NCI-H2029 treated with DMSO at 0.1 percent for 48 hours (cell line): ENCODE data around the gene CEBPE.

ENCODE experiments used
- DNase-seq: peaks from one replicate; lab custom pipeline; 2025; lab: John Stamatoyannopoulos, UW

The CEBPE gene

DNA sequence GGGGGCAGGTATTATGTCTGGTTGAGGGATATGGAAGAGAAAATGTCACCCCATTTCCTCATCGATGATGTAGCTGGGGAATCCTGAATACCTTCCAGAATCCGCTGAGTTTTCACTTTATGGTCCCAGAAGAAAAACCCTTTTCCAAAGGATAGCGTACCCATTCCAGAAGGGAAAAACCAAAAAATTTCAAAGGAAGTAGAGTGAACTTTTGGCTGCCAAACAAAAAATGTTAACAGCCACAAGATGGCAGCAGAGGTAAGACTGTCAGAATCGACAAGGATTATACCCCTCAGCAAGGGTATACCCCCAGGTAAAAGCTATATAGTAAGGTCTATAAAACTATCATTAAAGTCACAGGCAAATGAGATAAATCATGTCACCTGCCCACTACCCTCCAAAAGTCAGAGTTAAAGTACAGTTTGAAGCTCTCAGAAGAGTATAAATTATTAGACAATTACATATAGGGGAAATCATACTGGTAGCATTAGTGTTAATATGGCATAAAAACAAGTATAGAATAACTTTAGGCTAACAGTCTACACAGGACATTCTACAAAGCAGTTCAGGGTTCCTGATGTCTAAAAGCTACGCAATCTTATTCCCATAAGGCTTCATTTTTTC lies 42.2 kb downstream of the CEBPE start:
- DNase-seq: no peak

DNA sequence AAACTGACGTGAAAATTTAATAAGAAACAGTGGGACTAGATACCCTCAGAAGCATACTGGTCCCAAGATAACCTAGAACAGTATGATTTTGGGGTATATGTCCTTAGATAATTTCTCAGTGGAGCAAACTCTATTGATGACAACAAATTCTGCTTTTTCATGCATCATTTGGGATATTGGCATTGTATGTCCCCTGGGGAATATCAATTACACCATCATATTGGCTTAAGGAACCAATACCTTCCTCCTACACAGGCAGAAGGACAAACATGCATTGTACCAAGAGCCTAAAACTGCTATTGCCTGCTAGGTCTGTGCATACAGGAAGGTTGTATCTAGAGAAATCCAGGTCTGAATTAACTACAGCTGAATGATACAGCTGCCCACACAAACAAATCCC lies 44.1 kb downstream of the CEBPE start:
- DNase-seq: no peak

DNA sequence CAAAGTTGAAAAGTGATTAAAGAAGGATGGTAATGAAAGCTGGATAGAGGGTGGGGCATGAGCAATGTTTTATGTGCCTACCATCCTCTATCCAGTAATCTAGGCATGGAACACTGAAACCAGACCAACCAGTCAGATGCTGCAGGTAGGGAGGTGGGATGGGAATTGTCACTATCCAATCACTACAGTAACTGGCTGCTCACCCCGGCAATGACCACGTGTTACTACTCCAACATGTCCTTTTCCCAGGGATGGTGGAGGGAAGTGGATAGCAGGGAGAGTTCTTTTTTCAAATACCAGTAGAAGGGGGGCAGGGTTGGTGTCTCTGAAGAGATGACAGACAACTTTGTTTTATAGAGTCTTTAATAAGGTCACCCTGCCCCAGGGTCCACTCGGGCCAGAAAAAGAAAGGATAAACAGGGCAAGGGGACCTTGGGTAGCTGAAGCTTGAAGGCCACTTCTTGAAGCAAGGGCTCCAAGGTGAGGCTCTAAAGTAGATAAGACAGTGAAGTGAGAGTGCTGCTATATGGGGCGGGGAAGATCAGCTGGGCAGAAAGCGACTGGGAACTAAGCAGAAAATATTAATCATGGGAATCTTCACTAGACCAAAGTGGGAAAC lies 47.0 kb downstream of the CEBPE start:
- no peak for DNase-seq

DNA sequence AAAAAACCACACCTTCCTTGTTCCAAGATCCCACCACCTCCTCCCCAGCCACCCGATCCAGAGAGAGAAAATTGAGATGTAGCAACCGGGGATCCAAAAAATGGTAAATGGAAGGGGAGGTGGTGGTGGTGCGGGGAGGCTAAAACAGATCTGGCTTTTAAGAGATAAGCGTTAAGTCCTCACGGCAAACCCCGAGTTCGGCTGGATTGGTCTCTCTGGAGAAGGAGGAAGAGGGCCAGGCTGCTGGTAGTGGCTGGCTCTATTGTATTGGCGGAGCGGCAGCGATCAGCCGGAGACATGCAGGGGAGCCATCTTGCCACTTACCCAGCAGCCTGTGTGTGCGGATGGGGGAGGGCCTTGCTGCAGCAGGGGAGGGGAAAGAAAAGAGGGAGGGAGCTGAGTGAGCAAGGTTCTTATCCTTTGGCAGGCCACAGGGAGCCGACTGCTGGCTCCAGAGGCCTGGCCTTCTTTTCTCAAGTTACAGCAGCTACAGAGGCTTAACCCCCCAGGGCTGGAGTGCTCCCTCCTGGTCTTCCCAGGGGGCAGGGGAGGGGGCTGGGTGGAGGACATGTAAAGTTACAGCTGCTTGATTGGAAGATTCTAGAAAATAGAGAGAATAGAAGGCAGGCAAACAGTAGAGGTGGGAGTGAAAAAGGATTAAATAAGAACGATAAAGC lies 47.7 kb downstream of the CEBPE start:
- no peak for DNase-seq

DNA sequence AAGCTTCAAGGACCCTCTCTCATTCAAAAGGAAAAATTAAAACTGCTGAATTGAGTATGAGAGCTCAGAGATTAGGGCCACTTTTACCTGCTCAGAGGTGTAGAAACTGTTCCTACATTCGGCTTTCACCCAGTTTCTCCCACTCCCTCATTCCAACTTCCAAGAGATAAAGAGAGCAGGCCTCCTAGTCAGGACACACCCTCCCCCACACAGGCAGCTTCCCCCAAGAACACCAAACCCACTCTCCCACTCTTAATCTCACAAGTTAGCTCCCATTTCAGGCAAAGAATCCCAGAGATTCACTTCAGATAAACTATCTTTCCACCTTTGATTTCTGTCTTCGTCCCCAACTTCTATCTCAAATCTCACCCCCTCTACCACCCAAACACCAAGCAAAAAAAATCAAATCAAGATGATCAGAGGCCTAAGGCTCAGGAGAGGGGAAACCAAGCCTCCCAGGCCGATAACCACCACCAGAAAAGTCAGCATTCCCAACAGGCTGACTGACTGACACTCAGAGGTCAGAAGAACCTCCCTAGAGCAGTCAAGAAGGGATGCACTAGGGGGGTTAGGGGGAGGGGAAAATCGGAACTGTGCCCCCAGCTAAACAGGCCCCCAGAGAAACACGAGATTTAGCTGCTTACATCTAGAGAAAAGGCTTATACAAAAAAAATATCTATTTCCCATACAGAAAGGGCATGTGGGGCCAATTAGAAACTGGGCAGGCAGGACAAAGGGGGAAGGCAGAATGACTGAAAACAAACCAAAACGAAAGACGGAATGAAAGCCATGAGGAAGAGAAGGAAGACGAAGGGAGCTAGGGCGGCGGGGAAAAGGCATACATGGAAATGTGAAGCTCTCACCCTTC lies 48.6 kb downstream of the CEBPE start:
- no peak for DNase-seq

DNA sequence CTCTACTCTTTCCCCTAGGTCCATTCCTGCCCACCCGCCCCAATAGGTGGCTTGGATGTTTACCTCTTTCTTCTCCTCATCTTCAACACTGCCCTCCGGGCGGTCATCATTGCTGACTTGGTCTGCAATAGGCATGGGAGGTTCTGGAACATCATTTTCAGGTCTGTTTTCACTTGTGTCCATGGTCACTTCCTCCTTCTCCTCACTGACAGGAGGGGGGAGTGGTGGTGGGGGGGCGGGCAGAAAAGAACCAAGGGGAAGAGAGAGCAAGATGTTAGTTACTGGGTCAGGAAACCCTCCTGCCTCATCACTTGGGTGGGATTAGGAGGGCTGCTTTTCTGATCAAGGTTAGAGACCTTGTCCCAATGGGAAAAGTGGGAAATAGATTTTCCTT lies 49.6 kb downstream of the CEBPE start:
- DNase-seq: no peak

DNA sequence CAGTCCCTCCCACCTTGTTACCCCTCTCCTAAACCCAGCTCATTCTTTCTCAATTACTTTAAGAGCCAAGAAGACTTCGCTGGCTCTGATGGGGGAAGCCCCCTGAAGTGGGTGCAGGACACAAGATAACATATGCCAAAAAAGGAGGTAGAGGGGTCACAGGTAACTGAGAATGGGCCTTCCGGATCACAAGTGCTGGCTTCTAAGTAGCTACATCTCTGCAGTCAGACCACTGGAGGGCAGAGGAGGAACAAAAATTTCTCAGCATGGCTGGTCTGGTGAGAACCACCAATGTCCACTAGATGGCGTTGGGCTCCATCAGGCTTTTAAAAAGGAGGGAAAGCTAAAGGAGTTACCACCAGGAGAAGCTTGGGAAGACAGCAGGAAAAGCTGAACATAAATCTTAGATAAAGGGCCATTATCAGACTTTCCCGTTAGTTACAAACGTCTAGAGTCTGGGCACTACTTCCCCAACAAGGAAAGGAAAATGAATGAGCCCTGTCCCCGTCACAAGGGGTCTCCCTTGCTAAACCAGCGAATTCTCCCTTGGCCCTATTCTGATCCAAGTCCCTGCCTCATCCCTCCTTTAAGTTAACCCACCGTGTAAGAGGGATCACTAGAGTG lies 50.2 kb downstream of the CEBPE start:
- no peak for DNase-seq

DNA sequence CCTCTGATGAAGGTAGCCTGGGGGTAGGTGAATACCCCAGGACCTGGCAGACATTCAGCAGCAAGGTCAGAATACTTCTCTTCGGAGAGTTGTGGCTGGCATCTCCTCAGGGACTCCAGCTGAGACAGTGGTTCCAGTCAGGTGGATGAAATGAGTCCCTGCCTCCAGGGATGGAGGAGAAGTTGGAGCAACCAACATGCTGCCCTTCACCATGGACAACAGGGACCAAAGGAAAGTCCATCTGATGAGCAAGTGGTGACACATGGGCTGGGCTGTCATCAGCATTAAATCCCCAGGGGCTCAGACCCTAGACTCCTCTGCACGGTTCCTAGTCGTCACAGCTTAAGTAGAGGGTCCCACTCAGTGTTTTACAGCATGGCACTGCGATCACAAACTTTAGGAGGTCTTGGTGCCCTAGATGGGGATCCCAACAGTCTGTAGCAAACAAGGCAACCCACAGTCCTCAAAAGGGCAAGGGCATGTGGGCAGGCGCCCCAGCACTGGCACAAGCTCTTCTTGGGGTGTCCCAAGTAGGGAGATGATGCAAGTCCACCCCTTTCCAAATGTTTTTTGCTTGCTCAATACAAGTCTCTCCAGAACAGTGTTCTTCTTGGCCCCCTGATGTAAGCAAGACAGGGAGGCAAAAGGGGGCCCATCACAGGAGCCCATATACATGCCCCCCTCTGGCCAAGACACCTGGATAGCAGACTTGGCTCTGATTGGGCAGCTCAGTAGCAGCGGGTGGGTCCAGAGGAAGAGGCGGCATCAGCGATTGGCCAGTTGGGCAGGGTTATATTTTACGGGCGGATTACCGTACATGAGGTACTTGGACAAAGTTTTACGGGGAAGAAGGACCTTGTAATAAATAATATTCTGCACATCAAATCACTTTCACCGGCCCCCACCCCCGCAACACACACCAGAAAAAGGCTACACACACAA lies 50.9 kb downstream of the CEBPE start:
- DNase-seq: no peak
